Mesodermal cell (in vitro differentiated cells): Measurements from ENCODE around the gene ZNF831.

ENCODE experiments used
- H3K27ac ChIP-seq: 2 replicates; pipeline ENCODE4 v1.7.0; 2013; ENCODE audit warnings: mild to moderate bottlenecking, low read depth, low read length, moderate library complexity; ENCODE audit not compliant: severe bottlenecking
- H3K36me3 ChIP-seq: 2 replicates; pipeline ENCODE4 v1.7.1; 2013; ENCODE audit warnings: mild to moderate bottlenecking, low read length, moderate library complexity; ENCODE audit not compliant: control insufficient read depth, insufficient read depth
- H3K4me1 ChIP-seq: one replicate; pipeline ENCODE4 v1.7.1; 2013; ENCODE audit warnings: mild to moderate bottlenecking, low read length; ENCODE audit not compliant: insufficient read depth, control insufficient read depth, poor library complexity, severe bottlenecking
- H3K4me3 ChIP-seq: 2 replicates; pipeline ENCODE4 v1.7.0; 2013; ENCODE audit warnings: low read length, control low read depth, mild to moderate bottlenecking; ENCODE audit not compliant: insufficient read depth, poor library complexity, severe bottlenecking; ENCODE audit errors: extremely low read depth
- H3K9me3 ChIP-seq: 2 replicates; pipeline ENCODE4 v1.7.1; 2013; ENCODE audit warnings: mild to moderate bottlenecking, low read length, moderate library complexity; ENCODE audit not compliant: control insufficient read depth
- WGBS, 2 experiments: methylation state at CpG; one replicate each; pipeline ENCODE4 v1.1.5; 2013; ENCODE audit warnings: missing lambda C conversion rate in 2 of 2; ENCODE audit not compliant: insufficient coverage in 2 of 2; 5-methylcytosine and 5-hydroxymethylcytosine counted together

The ZNF831 gene

DNA sequence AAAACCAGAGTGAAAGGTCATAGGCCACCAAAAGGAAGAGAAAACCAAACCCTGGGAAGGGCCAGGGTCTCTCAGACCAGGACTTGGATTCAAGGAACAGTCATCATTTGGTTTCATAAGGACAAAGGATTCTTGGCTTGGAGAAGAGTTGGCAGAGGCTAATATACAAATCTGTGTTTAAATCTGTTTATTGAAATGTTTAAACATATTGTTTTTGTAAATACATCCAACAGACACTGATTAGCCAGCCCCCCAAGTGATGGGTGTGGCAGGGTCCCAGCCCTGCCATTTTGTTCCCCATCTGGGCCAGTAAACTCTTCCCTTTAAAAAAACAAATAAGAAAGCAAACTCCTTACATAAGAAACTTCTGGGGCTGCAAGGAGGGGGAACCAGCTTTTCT lies 6.1 kb upstream of the ZNF831 start:
- H3K36me3 ChIP-seq: no peaks in the 10 kb centered on the region
- no peak overlapping the region for H3K4me3 ChIP-seq

GRCh38 chr20:59157961-59158541 lies 5.6 kb upstream of the ZNF831 start:
- no peak overlapping the region for H3K27ac ChIP-seq
- H3K9me3 ChIP-seq: no peaks in the 10 kb centered on the region
- no peaks in the 10 kb centered on the region for H3K4me1 ChIP-seq
- H3K4me3 ChIP-seq: no peak overlapping the region
- WGBS, 2 experiments: 85 to 88% methylated on average over 11 to 12 of the region's 12 CpGs
- no peaks in the 10 kb centered on the region for H3K36me3 ChIP-seq

More for the DNA sequence above, 6.1 kb upstream of the ZNF831 start:
- Histone ChIP-seq H3K9me3 (no peaks in the 10 kb centered on the region), H3K4me1 (no peaks in the 10 kb centered on the region), H3K27ac (no peak overlapping the region)

DNA sequence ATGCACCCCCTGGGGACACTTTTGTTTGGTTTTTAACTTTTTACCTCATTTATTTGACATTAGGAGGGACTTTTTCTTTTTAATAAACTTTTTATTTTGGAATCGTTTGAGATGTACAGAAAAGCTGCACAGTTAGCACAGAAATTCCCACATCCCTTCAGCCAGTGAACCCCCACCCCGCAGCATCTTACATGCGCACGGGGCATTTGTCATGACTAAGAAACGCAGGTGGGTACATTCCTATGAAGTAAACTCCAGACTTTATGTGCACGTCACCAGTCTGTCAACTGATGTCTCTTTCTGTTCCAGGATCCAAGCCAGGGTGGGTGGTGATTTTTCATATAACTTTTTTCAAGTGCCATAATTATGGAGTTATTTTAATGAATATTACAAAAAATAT lies 4.9 kb upstream of the ZNF831 start:
- Histone ChIP-seq H3K36me3 (no peaks in the 10 kb centered on the region), H3K4me3 (no peak overlapping the region), H3K27ac (no peak overlapping the region), H3K4me1 (no peaks in the 10 kb centered on the region), H3K9me3 (no peaks in the 10 kb centered on the region)
- WGBS, 2 experiments: 91 to 92% methylated on average over 4 to 5 of the region's 6 CpGs

DNA sequence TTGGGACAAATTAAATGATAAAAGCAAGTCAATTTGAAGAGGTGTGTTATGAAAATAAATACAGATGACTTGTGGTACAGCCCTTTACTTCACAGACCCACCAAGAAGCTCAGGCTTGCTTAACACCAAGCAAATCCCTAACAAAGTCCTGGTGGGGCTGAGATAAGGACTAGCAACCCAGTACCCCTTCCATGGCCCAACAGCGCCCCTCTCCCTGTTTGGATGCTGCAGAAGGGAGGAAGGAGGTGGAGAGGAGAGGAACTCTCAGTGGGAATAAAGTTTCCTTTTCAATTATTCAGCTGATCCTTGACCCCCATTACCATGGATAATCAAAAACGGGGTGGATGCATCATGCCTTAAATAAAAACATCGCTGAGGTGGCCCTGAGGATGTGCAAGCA lies 4.5 kb upstream of the ZNF831 start:
- WGBS, 2 experiments: 81 to 93% methylated on average over 2 of the region's 3 CpGs
- no peak overlapping the region for H3K27ac ChIP-seq
- H3K9me3 ChIP-seq: no peaks in the 10 kb centered on the region
- no peaks in the 10 kb centered on the region for H3K36me3 ChIP-seq
- no peaks in the 10 kb centered on the region for H3K4me1 ChIP-seq
- H3K4me3 ChIP-seq: no peak overlapping the region

- 98% methylated on average over 12 to 15 of the region's 18 CpGs for WGBS, 2 experiments
- Histone ChIP-seq H3K27ac (no peak overlapping the region), H3K4me3 (no peak overlapping the region), H3K9me3 (no peaks in the 10 kb centered on the region), H3K4me1 (no peaks in the 10 kb centered on the region), H3K36me3 (no peaks in the 10 kb centered on the region)
Observed at GRCh38 chr20:59159493-59160376, 3.9 kb upstream of the ZNF831 start.

GRCh38 chr20:59160389-59161115 lies 3.1 kb upstream of the ZNF831 start:
- Histone ChIP-seq H3K27ac (no peak overlapping the region), H3K4me3 (no peak overlapping the region), H3K9me3 (no peaks in the 10 kb centered on the region), H3K4me1 (no peaks in the 10 kb centered on the region), H3K36me3 (no peaks in the 10 kb centered on the region)
- WGBS, 2 experiments: 90% methylated on average over 6 to 8 of the region's 9 CpGs

DNA sequence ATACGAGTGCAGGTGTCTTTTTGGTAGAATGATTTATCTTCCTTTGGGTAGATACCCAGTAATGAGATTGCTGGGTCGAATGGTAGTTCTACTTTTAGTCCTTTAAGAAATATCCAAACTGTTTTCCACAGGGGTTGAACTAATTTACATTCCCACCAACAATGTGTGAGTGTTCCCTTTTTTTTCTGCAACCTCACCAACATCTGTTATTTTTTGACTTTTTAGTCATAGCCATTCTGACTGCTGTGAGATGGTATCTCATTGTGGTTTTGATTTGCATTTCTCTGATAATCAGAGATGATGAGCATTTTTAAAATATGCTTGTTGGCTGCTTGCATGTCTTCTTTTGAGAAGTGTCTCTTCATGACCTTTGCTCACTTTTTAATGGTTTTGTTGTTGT lies 1.9 kb upstream of the ZNF831 start:
- Histone ChIP-seq H3K27ac (no peak overlapping the region), H3K36me3 (no peaks in the 10 kb centered on the region), H3K4me1 (no peaks in the 10 kb centered on the region), H3K4me3 (no peak overlapping the region), H3K9me3 (no peaks in the 10 kb centered on the region)
- WGBS, 2 experiments: 100% methylated on average over 1 of the region's 2 CpGs; no CpG with 5 or more reads in 1 of the 2 experiments

DNA sequence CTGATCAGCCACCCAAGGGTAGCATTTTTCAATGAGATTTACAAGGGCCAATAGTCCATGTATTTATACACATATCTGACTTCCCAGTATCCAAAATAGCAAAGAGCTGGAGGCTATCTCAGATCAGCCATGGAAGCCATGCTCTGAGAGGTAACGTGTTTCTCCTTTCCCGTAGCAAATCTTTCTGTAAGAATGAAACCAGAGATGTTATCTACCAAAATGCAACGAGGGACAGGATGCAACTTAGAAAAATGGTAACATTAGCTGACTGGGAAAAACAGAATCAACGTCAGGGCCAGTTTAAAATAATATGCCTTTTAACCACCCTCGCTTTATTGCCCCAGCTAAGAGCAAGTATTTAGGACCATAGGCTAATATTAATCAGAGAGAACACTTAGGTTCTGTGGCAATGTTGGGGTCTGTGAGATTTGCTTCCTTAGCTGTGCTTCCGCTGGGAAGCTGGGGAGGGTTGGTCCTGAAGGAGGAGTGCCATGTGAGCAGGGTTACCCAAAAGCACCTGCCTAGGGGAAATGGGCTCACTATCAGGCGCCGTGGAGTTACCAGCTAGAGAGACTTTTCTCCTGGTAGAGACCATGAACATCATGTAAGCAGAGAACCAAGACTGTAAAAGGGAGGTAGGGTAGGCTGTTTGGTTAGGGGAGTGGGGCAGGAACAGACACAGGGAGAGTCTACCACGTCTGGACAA lies 1.2 kb downstream of the ZNF831 start:
- no peaks in the 10 kb centered on the region for H3K9me3 ChIP-seq
- no peak overlapping the region for H3K27ac ChIP-seq
- H3K4me1 ChIP-seq: no peaks in the 10 kb centered on the region
- H3K36me3 ChIP-seq: no peaks in the 10 kb centered on the region
- no peak overlapping the region for H3K4me3 ChIP-seq
- WGBS, 2 experiments: 77 to 93% methylated on average over 5 to 7 of the region's 9 CpGs

DNA sequence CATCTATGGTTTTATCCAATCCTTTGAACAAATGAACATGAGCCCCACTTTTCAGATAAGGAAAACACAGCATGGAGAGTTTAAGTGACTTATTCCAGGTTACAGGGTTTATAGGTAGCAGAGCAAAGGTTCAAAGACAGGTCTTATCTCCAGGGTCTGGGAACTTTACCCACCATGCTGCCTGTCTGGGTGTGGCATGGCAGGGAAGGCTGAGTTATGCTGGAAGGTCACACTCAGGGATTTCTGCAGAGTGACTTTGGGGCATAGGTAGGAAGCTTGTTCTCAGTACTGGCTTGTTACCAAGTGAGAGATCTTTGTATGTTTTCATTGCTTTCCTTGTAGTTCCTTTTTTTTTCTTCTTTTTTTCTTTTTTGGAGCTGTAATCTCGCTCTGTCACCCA lies 1.8 kb downstream of the ZNF831 start:
- no peak overlapping the region for H3K4me3 ChIP-seq
- no peaks in the 10 kb centered on the region for H3K4me1 ChIP-seq
- H3K27ac ChIP-seq: no peak overlapping the region
- H3K36me3 ChIP-seq: no peaks in the 10 kb centered on the region
- H3K9me3 ChIP-seq: no peaks in the 10 kb centered on the region
- 83 to 100% methylated on average over 1 of the region's 1 CpG for WGBS, 2 experiments

- H3K4me3 ChIP-seq: no peak overlapping the region
- H3K36me3 ChIP-seq: no peaks in the 10 kb centered on the region
- 83 to 90% methylated on average over 5 to 7 of the region's 11 CpGs for WGBS, 2 experiments
- H3K27ac ChIP-seq: no peak overlapping the region
- no peaks in the 10 kb centered on the region for H3K9me3 ChIP-seq
- H3K4me1 ChIP-seq: no peaks in the 10 kb centered on the region
Observed at GRCh38 chr20:59165891-59166709, 2.5 kb downstream of the ZNF831 start.
